NCI-H1092 treated with DMSO at 0.1 percent for 48 hours (cell line): ENCODE results near the gene EFCAB11.

Experiments
- DNase-seq: peaks from one replicate; lab custom pipeline; 2025; lab: John Stamatoyannopoulos, UW

The EFCAB11 gene

GRCh38 chr14:89956661-89957009, 2.1 kb upstream of the EFCAB11 start:
- DNase-seq: no peak

GRCh38 chr14:89955745-89956660, 1.5 kb upstream of the EFCAB11 start, which contains the start of gene TDP1:
Gene TDP1, plus strand, starts transcription at chr14:89955927. Its CDS starts 7,188 bp downstream, at chr14:89963115.
- DNase-seq: peak; percentile 95

- no peak for DNase-seq
Observed at GRCh38 chr14:89955022-89955744, 653 bp upstream of the EFCAB11 start.

- DNase-seq: no peak
Observed at GRCh38 chr14:89953602-89954001, 928 bp downstream of the EFCAB11 start.

- no peak for DNase-seq
Observed at GRCh38 chr14:89952576-89952975, 2.0 kb downstream of the EFCAB11 start.

- no peak for DNase-seq
Observed at GRCh38 chr14:89947344-89947743, 7.2 kb downstream of the EFCAB11 start.

GRCh38 chr14:89941830-89942377, 12.6 kb downstream of the EFCAB11 start:
- DNase-seq: no peak

- DNase-seq: no peak
Observed at GRCh38 chr14:89936654-89937185, 17.8 kb downstream of the EFCAB11 start.

- DNase-seq: peak; percentile 32
Observed at GRCh38 chr14:89933002-89933401, 21.5 kb downstream of the EFCAB11 start.

GRCh38 chr14:89927186-89927865, 27.2 kb downstream of the EFCAB11 start:
- DNase-seq: no peak

GRCh38 chr14:89926694-89927093, 27.8 kb downstream of the EFCAB11 start:
- DNase-seq: no peak

GRCh38 chr14:89924268-89924667, 30.3 kb downstream of the EFCAB11 start:
- DNase-seq: no peak

- no peak for DNase-seq
Observed at GRCh38 chr14:89922031-89922907, 32.3 kb downstream of the EFCAB11 start.

GRCh38 chr14:89921346-89921745, 33.2 kb downstream of the EFCAB11 start:
- no peak for DNase-seq

GRCh38 chr14:89920056-89920455, 34.5 kb downstream of the EFCAB11 start:
- DNase-seq: no peak

GRCh38 chr14:89918721-89919120, 35.8 kb downstream of the EFCAB11 start:
- no peak for DNase-seq

- peak; percentile 49 for DNase-seq
Observed at GRCh38 chr14:89915114-89915878, 39.2 kb downstream of the EFCAB11 start.

GRCh38 chr14:89912667-89913211, 41.8 kb downstream of the EFCAB11 start:
- no peak for DNase-seq

GRCh38 chr14:89912221-89912620, 42.3 kb downstream of the EFCAB11 start:
- no peak for DNase-seq
